Measurements from ENCODE around the gene IFI27L1. TPM values are rescaled to one million over a fixed set of nuclear protein-coding genes. Genes with fewer than 3 reads are reported as not detected.

The IFI27L1 gene
- polyA plus RNA-seq, 1 donor from 2014 or later: 9.1 TPM

- H3K27me3 Mint-ChIP-seq: peaks cover 13% of the 10 kb centered on the region
- H3K27ac Mint-ChIP-seq: no peak overlapping the region
- no peaks in the 10 kb centered on the region for H3K36me3 Mint-ChIP-seq
- H3K9me3 Mint-ChIP-seq: peaks cover 0 to 11% (median 7%) of the 10 kb centered on the region in 3 donors
- no peak overlapping the region for H3K4me3 Mint-ChIP-seq
- no peaks in the 10 kb centered on the region for H3K4me1 Mint-ChIP-seq
Observed at GRCh38 chr14:94138251-94138650, 57.1 kb downstream of the IFI27L1 start.

- Mint-ChIP-seq H3K4me3 (no peak overlapping the region), H3K27ac (no peak overlapping the region), H3K4me1 (no peaks in the 10 kb centered on the region), H3K9me3 (peaks cover 0 to 11% (median 7%) of the 10 kb centered on the region in 3 donors), H3K36me3 (no peaks in the 10 kb centered on the region), H3K27me3 (peaks cover 12% of the 10 kb centered on the region)
Observed at GRCh38 chr14:94139006-94139405, 57.9 kb downstream of the IFI27L1 start.

GRCh38 chr14:94139421-94139820, 58.3 kb downstream of the IFI27L1 start:
- Mint-ChIP-seq H3K27ac (no peak overlapping the region), H3K4me3 (no peak overlapping the region), H3K9me3 (peaks cover 0 to 11% (median 7%) of the 10 kb centered on the region in 3 donors), H3K4me1 (no peaks in the 10 kb centered on the region), H3K36me3 (no peaks in the 10 kb centered on the region), H3K27me3 (peaks cover 11% of the 10 kb centered on the region)

- Mint-ChIP-seq H3K27me3 (peaks cover 1% of the 10 kb centered on the region), H3K4me1 (peaks cover 0 to 7% (median 3%) of the 10 kb centered on the region in 3 donors), H3K9me3 (no peaks in the 10 kb centered on the region), H3K4me3 (no peak overlapping the region), H3K27ac (no peak overlapping the region), H3K36me3 (no peaks in the 10 kb centered on the region)
Observed at GRCh38 chr14:94142247-94142646, 61.1 kb downstream of the IFI27L1 start.

- no peak overlapping the region for H3K4me3 Mint-ChIP-seq
- no peaks in the 10 kb centered on the region for H3K27me3 Mint-ChIP-seq
- H3K4me1 Mint-ChIP-seq: peaks cover 0 to 8% (median 3%) of the 10 kb centered on the region in 3 donors
- H3K27ac Mint-ChIP-seq: no peak overlapping the region
- H3K9me3 Mint-ChIP-seq: no peaks in the 10 kb centered on the region
- H3K36me3 Mint-ChIP-seq: no peaks in the 10 kb centered on the region
Observed at GRCh38 chr14:94142836-94143235, 61.7 kb downstream of the IFI27L1 start.

- H3K27ac Mint-ChIP-seq: no peak overlapping the region
- no peaks in the 10 kb centered on the region for H3K9me3 Mint-ChIP-seq
- no peak overlapping the region for H3K4me3 Mint-ChIP-seq
- H3K36me3 Mint-ChIP-seq: no peaks in the 10 kb centered on the region
- peaks cover 1% of the 10 kb centered on the region for H3K27me3 Mint-ChIP-seq
- peaks cover 0 to 8% (median 3%) of the 10 kb centered on the region in 3 donors for H3K4me1 Mint-ChIP-seq
Observed at GRCh38 chr14:94143239-94143638, 62.1 kb downstream of the IFI27L1 start.

GRCh38 chr14:94143711-94144110, 62.6 kb downstream of the IFI27L1 start:
- no peaks in the 10 kb centered on the region for H3K36me3 Mint-ChIP-seq
- no peak overlapping the region for H3K4me3 Mint-ChIP-seq
- H3K9me3 Mint-ChIP-seq: no peaks in the 10 kb centered on the region
- H3K4me1 Mint-ChIP-seq: peaks cover 0 to 8% (median 3%) of the 10 kb centered on the region in 3 donors
- no peak overlapping the region for H3K27ac Mint-ChIP-seq
- peaks cover 5% of the 10 kb centered on the region for H3K27me3 Mint-ChIP-seq

GRCh38 chr14:94144765-94145164, 63.7 kb downstream of the IFI27L1 start:
- Mint-ChIP-seq H3K9me3 (no peaks in the 10 kb centered on the region), H3K4me3 (no peak overlapping the region), H3K27ac (peak overlapping the region in 1 of 3 donors; percentile 82), H3K36me3 (no peaks in the 10 kb centered on the region), H3K4me1 (peaks cover 0 to 8% (median 3%) of the 10 kb centered on the region in 3 donors), H3K27me3 (peaks cover 5% of the 10 kb centered on the region)

- Mint-ChIP-seq H3K36me3 (no peaks in the 10 kb centered on the region), H3K4me1 (peaks cover 0 to 8% (median 3%) of the 10 kb centered on the region in 3 donors), H3K9me3 (no peaks in the 10 kb centered on the region), H3K4me3 (no peak overlapping the region), H3K27me3 (peaks cover 7% of the 10 kb centered on the region), H3K27ac (no peak overlapping the region)
Observed at GRCh38 chr14:94145902-94146527, 64.9 kb downstream of the IFI27L1 start.

Other genes with a start within 250 kb of the IFI27L1 start
- gene FAM181A, start 154.0 kb upstream of the IFI27L1 start, polyA plus RNA-seq: not detected
- gene ASB2, start 104.7 kb upstream of the IFI27L1 start, polyA plus RNA-seq: 3.8 TPM
- gene CCDC197, start 84.0 kb upstream of the IFI27L1 start, polyA plus RNA-seq: not detected
- gene OTUB2, start 55.0 kb upstream of the IFI27L1 start, polyA plus RNA-seq: 0.19 TPM
- 207 TPM for gene DDX24, start 108 bp upstream of the IFI27L1 start, polyA plus RNA-seq
- not detected for gene IFI27, start 29.4 kb downstream of the IFI27L1 start, polyA plus RNA-seq
- 108 TPM for gene IFI27L2, start 48.3 kb downstream of the IFI27L1 start, polyA plus RNA-seq
- 0.48 TPM for gene PPP4R4, start 93.0 kb downstream of the IFI27L1 start, polyA plus RNA-seq
- not detected for gene SERPINA10, start 212.0 kb downstream of the IFI27L1 start, polyA plus RNA-seq
- gene SERPINA6, start 242.0 kb downstream of the IFI27L1 start, polyA plus RNA-seq: not detected